ENCODE results near the gene ABCF1.

- no peak for TF ChIP-seq CTCF (IDR thresholded peaks at IDR 0.05)
- TF ChIP-seq POLR2A (IDR thresholded peaks at IDR 0.05) = no peak
- no peak for TF ChIP-seq POLR2AphosphoS5 (IDR thresholded peaks at IDR 0.05)
Measured at GRCh38 chr6:30619561-30619960, 48.3 kb downstream of the ABCF1 start.

All from prostate gland (tissue), 2 donors.